Cerebellar nuclear complex (tissue), 1 donor: ENCODE data around the gene PTPN13.
"Not testable (repeated sequence)": the region's sequence is repeated elsewhere in the genome, so short reads cannot be mapped to it uniquely, and the experiment has no call there.

Source experiments
- DNase-seq, 2 experiments: peaks; one replicate each; lab custom pipeline; 2025; lab: John Stamatoyannopoulos, UW

PTPN13 gene

DNA sequence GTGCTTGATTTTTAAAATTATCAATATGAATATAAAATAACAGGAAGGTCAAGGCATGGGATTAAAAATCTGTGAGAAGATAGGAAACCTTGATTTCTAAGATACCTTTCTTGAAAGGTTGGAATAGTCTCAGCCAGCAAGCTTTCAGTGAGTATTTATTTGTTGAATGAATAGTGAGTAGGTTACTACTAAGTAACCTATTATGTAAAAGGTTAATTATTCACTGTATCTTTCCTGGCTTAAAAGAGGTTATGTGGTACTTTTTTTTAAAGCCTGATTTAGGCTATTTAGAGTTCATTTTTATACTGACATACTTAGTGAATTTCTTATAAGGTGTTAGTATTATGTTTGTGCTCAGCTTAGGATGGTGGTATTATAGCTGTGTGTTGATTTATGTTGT, 123.5 kb downstream of the PTPN13 start:
- no peak for DNase-seq

DNA sequence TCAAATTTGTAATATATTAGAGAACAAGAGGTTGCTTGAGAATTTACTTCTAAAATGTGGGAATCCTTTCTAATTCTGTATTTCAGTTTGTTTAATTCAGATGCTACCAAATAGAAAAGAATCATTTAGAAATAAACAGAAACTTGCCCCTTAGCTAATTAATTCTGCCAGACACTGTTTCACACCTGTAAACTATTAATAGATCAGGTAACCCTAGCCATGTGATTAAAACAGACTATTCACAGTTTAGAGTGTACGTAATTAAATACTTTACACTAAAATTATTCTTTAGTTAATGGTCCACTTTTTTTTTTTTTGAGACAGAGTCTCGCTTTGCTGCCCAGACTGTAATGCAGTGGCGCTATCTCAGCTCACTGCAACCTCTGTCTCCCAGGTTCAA, 124.0 kb downstream of the PTPN13 start:
- no peak for DNase-seq

DNA sequence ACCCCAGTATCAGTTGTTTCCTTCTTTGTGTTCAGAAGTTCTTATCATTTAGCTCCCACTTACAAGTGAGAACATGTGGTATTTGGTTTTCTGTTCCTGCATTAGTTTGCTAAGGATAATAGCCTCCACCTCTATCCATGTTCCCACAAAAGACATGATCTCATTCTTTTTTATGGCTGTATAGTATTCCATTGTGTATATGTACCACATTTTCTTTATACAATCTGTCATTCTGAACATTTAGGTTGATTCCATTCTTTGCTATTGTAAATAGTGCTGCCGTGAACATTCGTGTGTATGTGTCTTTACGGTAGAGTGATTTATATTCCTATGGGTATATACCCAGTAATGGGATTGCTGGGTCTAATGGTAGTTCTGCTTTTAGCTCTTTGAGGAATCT, 125.0 kb downstream of the PTPN13 start:
- DNase-seq = not testable (repeated sequence)

DNA sequence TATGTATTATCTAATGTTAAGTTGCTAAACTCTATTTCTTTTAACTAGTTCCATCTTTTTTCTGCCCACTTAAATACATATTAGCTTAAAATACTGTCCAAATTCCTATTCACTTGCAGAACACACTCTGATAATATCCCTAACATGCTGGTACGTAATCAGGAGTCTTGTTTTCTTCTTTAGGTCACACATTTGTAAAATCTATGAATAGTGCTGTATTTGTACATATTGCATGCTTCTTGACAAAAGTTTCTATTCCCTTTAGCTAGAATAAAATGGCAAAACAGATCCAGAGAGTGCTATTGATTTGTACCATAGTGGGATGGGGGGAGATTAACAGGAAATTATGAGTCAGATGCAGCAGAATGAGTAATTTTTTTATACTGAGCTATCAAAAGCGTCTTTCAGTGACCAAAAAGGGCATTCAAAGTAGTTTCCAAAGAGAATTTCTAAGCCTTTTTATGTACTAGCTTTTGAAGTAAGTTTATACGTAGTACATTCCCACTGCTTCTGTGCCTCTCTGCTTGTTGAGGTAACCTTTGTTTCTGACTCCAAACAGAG, 126.5 kb downstream of the PTPN13 start:
- no peak for DNase-seq

DNA sequence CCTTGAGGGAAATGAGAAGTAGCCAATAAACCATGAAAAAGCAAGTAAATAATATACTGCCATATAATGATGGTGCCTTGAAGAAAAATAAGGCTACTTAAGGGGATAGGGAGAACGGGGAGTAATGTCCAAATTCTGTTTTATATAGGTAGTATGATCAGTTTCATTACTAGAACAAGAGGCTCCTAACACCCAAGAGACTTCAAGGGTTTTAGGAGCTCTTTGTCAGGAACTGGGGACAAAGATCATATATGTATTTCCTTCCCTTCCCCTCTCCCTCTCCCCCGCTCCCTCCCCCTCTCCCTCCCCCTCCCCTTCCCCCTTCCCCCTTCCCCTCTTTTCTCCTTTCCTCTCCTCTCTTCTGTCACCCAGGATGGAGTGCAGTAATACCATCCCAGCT, 127.3 kb downstream of the PTPN13 start:
- no peak for DNase-seq

DNA sequence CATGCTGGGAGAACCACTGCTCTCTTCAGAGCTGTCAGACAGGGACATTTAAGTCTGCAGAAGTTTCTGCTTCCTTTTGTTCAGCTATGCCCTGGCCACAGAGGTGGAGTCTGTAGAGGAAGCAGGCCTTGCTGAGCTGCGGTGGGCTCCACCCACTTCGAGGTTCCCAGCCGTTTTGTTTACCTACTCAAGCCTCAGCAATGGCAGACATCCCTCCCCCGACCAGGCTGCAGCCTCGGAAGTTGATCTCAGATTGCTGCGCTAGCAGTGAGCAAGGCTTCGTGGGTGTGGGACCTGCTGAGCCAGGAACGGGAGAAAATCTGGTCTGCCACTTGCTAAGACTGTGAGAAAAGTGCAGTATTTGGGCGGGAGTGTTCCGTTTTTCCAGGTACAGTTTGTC, 136.2 kb downstream of the PTPN13 start:
- DNase-seq = no peak

DNA sequence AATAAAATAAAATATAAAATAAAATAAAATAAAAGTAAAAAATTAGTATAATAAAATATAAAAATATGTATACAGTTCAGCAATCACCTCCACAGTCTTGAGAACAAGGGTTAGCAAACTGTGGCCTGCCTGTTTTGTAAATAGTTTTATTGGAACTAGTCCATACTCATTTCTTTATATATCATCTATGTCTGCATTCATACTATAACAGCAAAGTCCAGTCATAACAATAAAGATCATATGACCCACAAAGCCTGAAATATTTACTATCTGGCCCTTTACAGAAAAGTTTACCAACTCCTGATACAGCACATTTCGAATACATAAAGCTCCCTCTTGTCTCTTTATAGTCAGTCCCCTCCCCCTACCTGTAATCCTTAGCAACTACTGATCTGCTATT, 143.1 kb downstream of the PTPN13 start:
- no peak for DNase-seq

DNA sequence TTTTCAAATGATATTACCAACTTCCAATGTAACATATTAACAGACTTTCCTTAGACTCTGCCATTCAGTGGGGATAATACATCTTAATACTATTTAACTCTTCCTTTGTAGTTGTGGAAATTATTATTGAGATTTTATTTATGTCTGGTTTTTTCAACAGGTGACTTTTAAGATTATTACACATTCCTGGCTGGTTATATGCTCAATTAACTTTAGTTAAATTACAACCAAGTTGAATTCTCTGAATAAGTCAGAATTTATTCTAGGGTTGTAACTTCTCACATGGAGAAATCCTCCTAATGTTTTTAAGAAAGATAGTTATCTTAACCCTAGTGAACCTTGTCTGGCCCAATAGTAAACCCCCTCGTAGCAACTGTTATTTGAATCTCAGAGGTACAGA, 147.7 kb downstream of the PTPN13 start:
- no peak for DNase-seq

DNA sequence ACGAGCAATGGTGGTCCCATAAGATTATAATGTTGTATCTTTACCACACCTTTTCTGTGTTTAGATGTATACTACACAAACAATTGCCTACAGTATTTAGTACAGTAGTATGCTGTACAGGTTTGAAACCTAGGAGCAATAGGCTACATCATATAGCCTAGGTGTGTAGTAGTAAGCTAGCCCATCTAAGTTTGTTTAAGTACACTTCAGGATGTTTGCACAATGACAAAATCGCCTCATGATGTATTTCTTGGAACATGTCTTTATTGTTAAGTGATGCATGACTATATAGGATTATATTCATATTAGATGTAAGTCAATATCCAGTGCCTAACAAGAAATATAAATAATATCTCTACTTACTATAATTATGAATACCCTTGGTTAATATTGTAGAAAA, 150.5 kb downstream of the PTPN13 start:
- DNase-seq = no peak

DNA sequence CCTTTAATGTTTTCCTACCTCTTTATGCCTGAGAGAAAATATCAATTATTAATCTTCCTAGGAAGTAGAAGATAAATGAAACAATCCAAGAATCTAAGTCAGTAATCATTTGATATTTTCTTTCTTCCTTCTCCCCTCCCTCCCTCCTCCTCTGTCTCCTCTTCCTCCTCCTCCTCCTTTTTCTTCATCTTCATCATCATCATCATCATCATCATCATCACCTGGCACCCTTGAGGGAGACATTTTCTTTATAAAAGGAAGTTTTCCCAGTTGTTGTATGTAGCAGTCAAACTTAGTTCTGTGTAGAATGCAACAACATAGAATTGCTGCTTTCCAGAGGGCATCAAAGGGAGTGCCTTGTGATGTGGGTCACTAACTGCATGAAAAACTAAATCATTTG, 155.0 kb downstream of the PTPN13 start:
- no peak for DNase-seq

DNA sequence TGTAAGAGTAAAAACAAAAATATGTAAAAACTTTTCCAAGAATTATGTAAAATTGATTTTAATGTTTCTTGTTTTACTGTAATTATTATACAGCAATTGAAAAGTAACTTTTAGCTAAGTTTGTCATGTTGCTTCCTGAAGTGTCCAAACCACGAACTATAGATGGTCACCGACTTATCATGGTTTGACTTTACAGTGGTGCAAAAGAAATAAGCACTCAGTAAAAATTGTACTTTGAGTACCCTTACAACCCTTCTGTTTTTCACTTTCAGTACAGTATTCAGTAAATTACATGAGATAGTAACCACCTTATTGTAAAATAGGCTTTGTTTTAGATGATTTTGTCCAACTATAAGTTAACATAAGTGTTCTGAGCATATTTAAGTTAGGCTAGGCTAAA, 161.3 kb downstream of the PTPN13 start:
- no peak for DNase-seq

DNA sequence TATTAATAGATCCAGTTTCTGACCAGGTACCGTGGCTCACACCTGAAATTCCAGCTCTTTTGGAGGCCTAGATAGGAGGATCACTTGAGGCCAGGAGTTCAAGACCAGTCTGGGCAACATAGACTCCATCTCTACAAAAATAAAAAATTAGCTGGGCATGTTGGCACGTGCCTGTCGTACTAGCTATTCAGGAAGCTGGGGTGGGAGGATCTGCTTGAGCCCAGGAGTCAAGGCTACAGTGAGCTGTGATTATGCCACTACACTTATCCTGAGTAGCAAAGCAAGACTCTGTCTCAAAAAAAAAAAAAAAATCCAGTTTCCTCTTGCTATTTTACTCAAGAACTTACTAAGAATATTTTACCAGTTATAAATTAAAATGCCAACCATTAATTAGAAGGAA, 163.4 kb downstream of the PTPN13 start:
- DNase-seq = no peak

DNA sequence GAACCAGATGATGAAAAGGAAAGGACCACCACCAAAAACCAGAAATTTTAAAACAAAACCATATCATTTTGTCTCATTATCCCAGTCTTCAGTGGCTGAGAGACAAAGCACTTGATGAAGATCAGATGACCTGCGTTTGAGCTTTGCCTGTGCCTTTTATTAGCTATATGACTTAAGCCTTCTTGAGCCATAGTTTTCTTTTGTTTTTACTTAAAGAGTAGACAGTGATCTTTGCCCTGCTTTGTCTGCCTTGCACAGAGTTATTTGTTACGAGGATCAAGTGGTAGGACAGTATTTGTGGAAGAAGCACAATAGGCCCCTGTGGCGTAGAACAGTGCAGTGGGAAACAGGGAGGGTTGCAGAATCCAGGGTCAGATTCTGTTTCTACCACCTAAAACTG, 165.2 kb downstream of the PTPN13 start:
- no peak for DNase-seq

DNA sequence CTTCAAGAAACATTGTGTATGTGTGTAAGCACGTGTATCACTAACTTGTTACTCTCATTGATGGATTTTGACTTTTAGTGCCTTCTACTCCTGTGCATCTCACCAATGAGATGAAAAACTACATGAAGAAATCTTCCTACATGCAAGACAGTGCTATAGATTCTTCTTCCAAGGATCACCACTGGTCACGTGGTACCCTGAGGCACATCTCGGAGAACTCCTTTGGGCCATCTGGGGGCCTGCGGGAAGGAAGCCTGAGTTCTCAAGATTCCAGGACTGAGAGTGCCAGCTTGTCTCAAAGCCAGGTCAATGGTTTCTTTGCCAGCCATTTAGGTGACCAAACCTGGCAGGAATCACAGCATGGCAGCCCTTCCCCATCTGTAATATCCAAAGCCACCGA, 168.5 kb downstream of the PTPN13 start:
- no peak for DNase-seq

DNA sequence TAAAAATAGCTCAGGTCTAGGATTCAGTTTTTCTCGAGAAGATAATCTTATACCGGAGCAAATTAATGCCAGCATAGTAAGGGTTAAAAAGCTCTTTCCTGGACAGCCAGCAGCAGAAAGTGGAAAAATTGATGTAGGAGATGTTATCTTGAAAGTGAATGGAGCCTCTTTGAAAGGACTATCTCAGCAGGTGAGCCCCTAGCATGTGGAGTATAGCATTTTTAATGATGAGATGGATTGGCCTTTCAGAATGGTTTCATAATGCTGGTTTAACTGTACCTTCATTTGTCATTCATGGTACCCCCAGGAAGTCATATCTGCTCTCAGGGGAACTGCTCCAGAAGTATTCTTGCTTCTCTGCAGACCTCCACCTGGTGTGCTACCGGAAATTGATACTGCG, 175.7 kb downstream of the PTPN13 start:
- no peak for DNase-seq

DNA sequence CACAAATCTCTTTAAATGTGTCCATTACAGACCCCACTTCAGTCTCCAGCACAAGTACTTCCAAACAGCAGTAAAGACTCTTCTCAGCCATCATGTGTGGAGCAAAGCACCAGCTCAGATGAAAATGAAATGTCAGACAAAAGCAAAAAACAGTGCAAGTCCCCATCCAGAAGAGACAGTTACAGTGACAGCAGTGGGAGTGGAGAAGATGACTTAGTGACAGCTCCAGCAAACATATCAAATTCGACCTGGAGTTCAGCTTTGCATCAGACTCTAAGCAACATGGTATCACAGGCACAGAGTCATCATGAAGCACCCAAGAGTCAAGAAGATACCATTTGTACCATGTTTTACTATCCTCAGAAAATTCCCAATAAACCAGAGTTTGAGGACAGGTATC, 177.0 kb downstream of the PTPN13 start:
- no peak for DNase-seq

DNA sequence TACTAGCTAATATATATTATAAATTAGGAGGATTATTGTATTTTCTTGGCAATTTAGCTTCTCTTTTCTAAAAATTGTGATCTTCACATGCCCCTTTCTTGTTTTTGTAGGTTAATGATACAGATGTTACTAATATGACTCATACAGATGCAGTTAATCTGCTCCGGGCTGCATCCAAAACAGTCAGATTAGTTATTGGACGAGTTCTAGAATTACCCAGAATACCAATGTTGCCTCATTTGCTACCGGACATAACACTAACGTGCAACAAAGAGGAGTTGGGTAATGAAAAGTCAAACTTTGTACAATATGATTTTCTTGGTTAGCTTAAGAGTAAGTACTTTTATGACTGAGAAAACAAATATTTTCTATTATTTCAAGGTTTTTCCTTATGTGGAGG, 180.9 kb downstream of the PTPN13 start:
- DNase-seq = no peak

DNA sequence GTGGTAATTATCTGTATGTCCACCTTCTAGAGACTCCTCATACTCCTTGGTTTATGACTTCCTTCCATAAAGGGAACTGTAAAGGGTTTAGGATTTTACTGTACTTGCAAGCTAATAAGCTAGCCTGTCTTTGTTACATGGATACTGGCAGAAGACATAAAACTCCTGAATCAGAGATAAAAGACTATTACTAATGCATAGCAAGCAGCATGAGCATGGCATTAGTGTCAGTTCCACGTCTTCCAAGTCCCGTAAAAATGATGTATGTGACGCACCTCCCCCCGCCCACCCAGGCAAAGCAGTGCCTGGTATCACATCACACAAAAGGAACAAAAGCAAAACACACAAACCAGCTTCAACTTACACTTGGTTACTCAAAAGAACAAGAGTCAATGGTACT, 184.1 kb downstream of the PTPN13 start:
- DNase-seq = no peak

DNA sequence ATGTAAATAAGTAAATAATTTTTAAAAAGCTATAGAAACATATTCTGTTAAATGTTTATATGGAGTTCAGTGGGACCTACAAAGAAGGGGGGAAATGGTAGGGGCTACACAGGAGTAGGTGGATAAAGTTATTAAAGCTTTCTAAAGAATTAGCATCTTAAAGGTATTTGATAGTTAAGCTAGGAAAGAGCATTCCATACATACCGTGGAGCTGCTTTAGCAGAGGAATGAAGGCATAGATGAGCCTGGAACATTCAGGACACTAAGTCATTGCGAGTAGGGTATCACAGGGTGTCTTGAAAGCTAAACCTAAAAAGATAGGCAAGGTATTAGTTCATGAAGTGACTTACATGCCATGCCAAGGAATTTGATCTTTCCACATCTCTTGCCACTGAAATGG, 194.7 kb downstream of the PTPN13 start:
- DNase-seq = no peak

DNA sequence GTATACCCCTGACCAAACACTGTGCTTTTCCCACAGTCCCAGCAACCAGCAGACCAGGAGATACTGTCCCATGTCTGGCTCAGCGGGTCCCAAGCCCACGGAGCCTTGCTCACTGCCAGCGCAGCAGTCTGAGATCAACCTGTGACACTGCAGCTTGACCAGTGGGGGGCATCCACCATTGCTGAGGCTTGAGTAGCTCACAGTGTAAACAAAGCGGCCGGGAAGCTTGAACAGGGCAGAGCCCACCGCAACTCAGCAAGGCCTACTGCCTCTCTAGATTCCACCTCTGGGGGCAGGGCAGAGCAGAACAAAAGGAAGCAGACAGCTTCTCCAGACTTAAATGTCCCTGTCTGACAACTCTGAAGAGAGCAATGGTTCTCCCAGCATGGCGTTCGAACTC, 197.0 kb downstream of the PTPN13 start:
- no peak for DNase-seq

DNA sequence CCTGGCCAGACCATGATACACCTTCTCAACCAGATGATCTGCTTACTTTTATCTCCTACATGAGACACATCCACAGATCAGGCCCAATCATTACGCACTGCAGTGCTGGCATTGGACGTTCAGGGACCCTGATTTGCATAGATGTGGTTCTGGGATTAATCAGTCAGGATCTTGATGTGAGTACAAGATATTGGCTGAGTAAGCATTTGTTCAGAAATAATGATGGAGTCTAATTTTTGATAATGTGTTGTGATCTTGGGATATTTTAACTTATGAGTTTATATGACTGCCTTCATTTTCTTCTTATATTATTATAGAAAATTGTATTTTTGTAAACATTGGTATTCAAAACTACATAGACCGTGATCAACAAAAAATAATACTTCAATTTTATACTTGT, 215.7 kb downstream of the PTPN13 start:
- no peak for DNase-seq

DNA sequence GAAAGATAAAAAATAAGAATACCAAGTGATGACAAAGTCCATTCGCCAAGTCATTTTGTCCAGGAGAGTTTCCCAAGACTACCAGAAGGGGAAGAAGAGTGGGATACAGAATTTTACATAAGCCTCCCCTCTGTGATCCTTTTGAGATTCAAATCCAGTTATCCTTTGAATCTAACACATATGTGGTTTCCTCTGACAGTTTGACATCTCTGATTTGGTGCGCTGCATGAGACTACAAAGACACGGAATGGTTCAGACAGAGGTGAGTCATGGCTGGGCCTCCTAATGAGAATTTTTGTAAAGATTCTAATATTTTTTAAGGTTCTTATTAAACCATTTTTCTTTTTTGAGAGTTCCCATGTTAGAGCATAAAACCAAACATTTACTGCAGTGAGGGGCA, 216.7 kb downstream of the PTPN13 start:
- DNase-seq = no peak

DNA sequence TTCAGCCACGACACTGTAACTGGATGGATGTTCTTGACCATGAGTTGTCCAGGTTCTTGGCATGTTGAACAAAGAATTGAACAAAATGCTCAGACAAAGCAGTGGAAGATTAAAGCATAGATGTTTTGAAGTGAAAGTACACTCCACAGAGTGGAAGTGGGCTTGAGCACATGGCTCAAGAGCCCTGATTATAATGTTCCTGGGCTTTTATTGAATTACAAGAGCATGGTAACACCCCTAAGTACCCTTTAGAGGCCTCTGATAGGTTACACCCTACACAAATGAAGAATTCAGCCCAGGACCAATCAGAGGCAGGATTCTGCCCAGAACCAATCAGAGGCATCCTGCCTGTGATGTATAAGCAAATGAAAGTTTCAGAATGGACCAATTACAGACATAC, 221.5 kb downstream of the PTPN13 start:
- DNase-seq = no peak

DNA sequence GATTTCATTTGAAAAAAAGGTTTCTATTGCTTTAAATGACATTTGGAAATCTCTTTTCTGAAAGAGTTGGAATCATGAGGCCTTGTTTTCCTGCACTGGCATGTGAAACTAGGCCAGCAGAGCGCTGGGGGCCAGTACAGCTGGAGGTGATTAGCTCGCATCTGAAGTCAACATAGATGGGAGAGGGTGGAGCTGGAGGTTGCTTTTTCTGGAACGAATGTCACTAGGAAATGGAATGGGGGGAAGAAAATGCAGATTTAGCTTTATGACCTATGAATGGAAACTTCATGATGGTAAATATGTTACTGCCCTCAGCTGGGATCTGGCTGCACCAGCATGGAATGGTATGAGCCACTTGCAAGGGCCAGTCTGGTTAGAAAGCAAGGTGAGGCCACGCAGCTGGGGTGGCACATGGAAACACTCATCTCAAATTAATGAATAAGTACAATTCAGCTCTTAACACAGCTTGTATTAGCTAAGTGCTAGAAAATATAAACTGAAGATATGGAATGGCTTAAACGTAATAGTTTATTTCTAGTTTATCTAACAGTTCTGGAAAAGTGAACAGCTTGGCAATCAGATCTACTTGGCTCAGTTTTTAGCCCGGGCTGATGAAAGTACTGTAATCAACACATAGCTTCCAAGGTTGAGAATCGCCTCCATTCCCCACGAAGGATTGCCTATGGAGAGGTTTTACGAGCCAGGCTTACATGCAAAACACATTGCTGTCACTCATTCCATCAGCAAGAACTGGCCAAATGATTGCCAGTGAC, 222.6 kb downstream of the PTPN13 start:
- DNase-seq = no peak
